Endothelial cell of umbilical vein (primary cell): ENCODE data around the gene SLAMF1. TPM values are rescaled to one million over a fixed set of nuclear protein-coding genes. Genes with fewer than 3 reads are reported as not detected.

Source experiments
- BruUV-seq: library from RNA; stranded (reverse); fragments of 400-500 nt; replicated peaks from 2 replicates; lab custom pipeline; 2021; lab: Mats Ljungman, UMichigan
- CTCF ChIA-PET: fragments of 300-600, 350-600 bp; sonication (Branson Sonifier 250); formaldehyde crosslinking; loops from one replicate; lab custom pipeline; 2021; ENCODE audit warnings: antibody characterized with exemption, inconsistent platforms; lab: Charles Lee
- POLR2A ChIA-PET: fragments of 300-600, 350-600 bp; sonication (Branson Sonifier 250); formaldehyde crosslinking; loops from one replicate; lab custom pipeline; 2021; ENCODE audit warnings: antibody characterized with exemption, inconsistent platforms; lab: Charles Lee
- DNase-seq: peaks from one replicate; pipeline ENCODE4 v3.0.0-alpha.2; 2011; ENCODE audit warnings: low read depth, low spot score
- FAIRE-seq: peaks from 2 replicates; lab custom pipeline; 2011; peaks lifted over from hg19 to GRCh38; lab: Jason Lieb, UNC
- H2AFZ ChIP-seq: 2 replicates; pipeline ENCODE4 v1.6.0; 2012; ENCODE audit warnings: low read depth, low read length, control low read depth, inconsistent platforms
- H3K27ac ChIP-seq: 2 replicates; pipeline ENCODE4 v1.5.1; 2011; ENCODE audit warnings: low read depth, mild to moderate bottlenecking, control low read depth, low read length, moderate library complexity; ENCODE audit not compliant: insufficient read depth
- H3K27me3 ChIP-seq, 2 experiments: 2 replicates each; pipeline versions ENCODE4 v1.6.0 to v1.6.1; 2011; ENCODE audit warnings: low read length in 2 of 2, mixed read lengths in 1 of 2; ENCODE audit not compliant: control insufficient read depth in 2 of 2, insufficient read depth in 2 of 2
- H3K36me3 ChIP-seq, 2 experiments: 2 replicates in 1 of 2; 3 replicates in 1 of 2; pipeline ENCODE4 v1.5.1; 2011; ENCODE audit warnings: low read length in 2 of 2, mild to moderate bottlenecking in 1 of 2, moderate library complexity in 1 of 2; ENCODE audit not compliant: control insufficient read depth in 2 of 2, insufficient read depth in 2 of 2; ENCODE audit errors: extremely low read depth in 1 of 2
- H3K4me1 ChIP-seq: 3 replicates; pipeline ENCODE4 v1.5.1; 2011; ENCODE audit warnings: mild to moderate bottlenecking, low read length; ENCODE audit not compliant: control insufficient read depth, insufficient read depth; ENCODE audit errors: extremely low read depth
- H3K4me2 ChIP-seq: 2 replicates; pipeline ENCODE4 v1.6.1; 2011; ENCODE audit warnings: low read length, control low read depth, mixed read lengths; ENCODE audit not compliant: insufficient read depth
- H3K4me3 ChIP-seq, 3 experiments: fragments of 200-600 bp in 1 of 3; sonication (generic), shearing (Covaris generic) in 1 of 3; replicated peaks in 1 of 3; 2 replicates each; pipeline ENCODE4 v1.5.1; 2011 to 2016; ENCODE audit warnings: control low read depth in 3 of 3, low read length in 3 of 3, mild to moderate bottlenecking in 2 of 3, inconsistent platforms in 1 of 3, low read depth in 1 of 3, moderate library complexity in 1 of 3; ENCODE audit not compliant: insufficient read depth in 1 of 3
- H3K79me2 ChIP-seq: 2 replicates; pipeline ENCODE4 v1.6.0; 2012; ENCODE audit warnings: low read length, inconsistent platforms; ENCODE audit not compliant: control insufficient read depth, insufficient read depth
- H3K9ac ChIP-seq: replicated peaks from 2 replicates; pipeline ENCODE3; 2011; ENCODE audit warnings: low read length, control low read depth; ENCODE audit not compliant: insufficient read depth; ENCODE audit errors: extremely low read depth
- H3K9me1 ChIP-seq: replicated peaks from 3 replicates; pipeline ENCODE4 v1.6.0; 2011; ENCODE audit warnings: mild to moderate bottlenecking, low read length; ENCODE audit not compliant: control insufficient read depth, insufficient read depth; ENCODE audit errors: extremely low read depth
- H3K9me3 ChIP-seq: replicated peaks from 2 replicates; pipeline ENCODE4 v1.5.1; 2012; ENCODE audit warnings: low read length, inconsistent platforms; ENCODE audit not compliant: control insufficient read depth, insufficient read depth
- H4K20me1 ChIP-seq: replicated peaks from 2 replicates; pipeline ENCODE3; 2011; ENCODE audit warnings: mild to moderate bottlenecking, low read length; ENCODE audit not compliant: control insufficient read depth, insufficient read depth; ENCODE audit errors: extremely low read depth
- CTCF ChIP-seq, 2 donors: IDR thresholded peaks; 1 replicate in 1 of 2; 2 replicates in 1 of 2; pipeline ENCODE4 v1.5.1; 2011; ENCODE audit warnings: low read length in 2 of 2, mild to moderate bottlenecking in 2 of 2, moderate library complexity in 2 of 2, control low read depth in 1 of 2, inconsistent platforms in 1 of 2, low read depth in 1 of 2; ENCODE audit not compliant: insufficient read depth in 1 of 2; ENCODE audit errors: extremely low read depth in 1 of 2
- EZH2 ChIP-seq: IDR thresholded peaks from 2 replicates; pipeline ENCODE4 v1.6.1; 2012; ENCODE audit warnings: borderline replicate concordance, low read depth, mild to moderate bottlenecking, moderate library complexity, low read length, inconsistent platforms; ENCODE audit not compliant: severe bottlenecking
- FOS ChIP-seq: IDR thresholded peaks from 2 replicates; pipeline ENCODE4 v1.6.1; 2011; ENCODE audit warnings: mild to moderate bottlenecking, low read length, moderate library complexity, borderline replicate concordance; ENCODE audit not compliant: insufficient read depth
- GATA2 ChIP-seq: IDR thresholded peaks from 2 replicates; pipeline ENCODE4 v1.7.0; 2011; ENCODE audit warnings: low read depth, mild to moderate bottlenecking, moderate library complexity, mixed read lengths, low read length; ENCODE audit not compliant: insufficient read length, insufficient read depth
- JUN ChIP-seq: IDR thresholded peaks from 2 replicates; pipeline ENCODE4 v1.6.1; 2011; ENCODE audit warnings: borderline replicate concordance, low read depth; ENCODE audit not compliant: insufficient read length, insufficient read depth
- MAX ChIP-seq: IDR thresholded peaks from 2 replicates; pipeline ENCODE4 v1.6.1; 2011; ENCODE audit not compliant: insufficient read depth, insufficient read length
- MYC ChIP-seq: IDR thresholded peaks from one replicate; pipeline ENCODE4 v1.6.1; 2011; ENCODE audit warnings: mild to moderate bottlenecking, low read depth, low read length
- POLR2A ChIP-seq: IDR thresholded peaks from 2 replicates; pipeline ENCODE4 v1.6.1; 2012; ENCODE audit warnings: low read depth, mild to moderate bottlenecking, control low read depth, low read length
- POLR2AphosphoS5 ChIP-seq: IDR thresholded peaks from 2 replicates; pipeline ENCODE4 v1.6.1; 2012; ENCODE audit warnings: low read depth, mild to moderate bottlenecking, control low read depth, low read length, moderate library complexity; ENCODE audit not compliant: insufficient read depth
- dilution Hi-C: fragments of 300-500 bp; cut with MboI; formaldehyde crosslinking; loops from one replicate; pipeline ENCODE4 v1.15.0; 2019; ENCODE audit warnings: low sequenced_read_pairs; ENCODE audit not compliant: extremely low pct_ligation_motif_present
- intact Hi-C: fragments of 100-400 bp; cut with micrococcal nuclease; formaldehyde crosslinking; loops from one replicate; pipeline ENCODE4 v1.10.0; 2022
- polyA plus RNA-seq, 4 experiments: library from polyadenylated mRNA; depleted of rRNA in 3 of 4; stranded (reverse) in 3 of 4; unstranded in 1 of 4; fragments of >200 nt; gene quantifications; 2 replicates each; pipeline versions ENCODE4 v1.2.1 to v1.2.3, GENCODE V29; 2011 to 2012; ENCODE audit warnings: missing spikeins in 1 of 4
- total RNA-seq: library from RNA; stranded (reverse); gene quantifications from 2 replicates; pipeline ENCODE4 v1.2.3, GENCODE V29; 2021

Gene SLAMF1
- total and polyA plus RNA-seq, 2 donors (not counting 3 experiments of a cell fraction or from before 2014, with no cell fraction given) = not detected

GRCh38 chr1:160608514-160608913 lies 38.3 kb downstream of the SLAMF1 start:
- H3K4me2 ChIP-seq = no peak overlapping the region
- ChIA-PET POLR2A (no interaction called here), CTCF (interaction anchor here (1.2 to 3.0 kb wide), 3 partner anchors 39 to 180 kb away, joined by 3 to 18 read pairs (median 4); no protein-coding TSS in a partner anchor)
- no peaks in the 10 kb centered on the region for H3K9me1 ChIP-seq
- H3K79me2 ChIP-seq = no peaks in the 10 kb centered on the region
- H3K9me3 ChIP-seq = no peaks in the 10 kb centered on the region
- dilution Hi-C loops = no loop called here
- intact Hi-C loops = loop anchor here (10.0 kb wide), 1 partner anchor 504 kb away; no protein-coding TSS in a partner anchor
- TF ChIP-seq MYC (no peak), POLR2AphosphoS5 (no peak), CTCF (IDR thresholded peaks at IDR 0.05; ENCODE audit: extremely low read depth in 1 of 2, insufficient read depth in 1 of 2, low read depth in 1 of 2, low read length in 2 of 2) (no peak), MAX (no peak), JUN (no peak), FOS (no peak), GATA2 (no peak), EZH2 (no peak), POLR2A (no peak)
- H3K4me3 ChIP-seq = no peak overlapping the region
- no peaks in the 10 kb centered on the region for H3K36me3 ChIP-seq
- H3K9ac ChIP-seq = no peak overlapping the region
- peaks cover 18 to 20% of the 10 kb centered on the region in 2 experiments for H3K27me3 ChIP-seq
- H3K27ac ChIP-seq = no peak overlapping the region
- no peak overlapping the region for H2AFZ ChIP-seq
- FAIRE-seq (no peak), DNase-seq (no peak)
- H3K4me1 ChIP-seq = no peaks in the 10 kb centered on the region
- no TSS peak for BruUV-seq
- H4K20me1 ChIP-seq = no peaks in the 10 kb centered on the region
